Fibroblast of villous mesenchyme (primary cell): ENCODE data around the gene CD1E. TPM values are rescaled to one million over a fixed set of nuclear protein-coding genes. Genes with fewer than 3 reads are reported as not detected.
"Not testable (repeated sequence)": the region's sequence is repeated elsewhere in the genome, so short reads cannot be mapped to it uniquely, and the experiment has no call there.

Source experiments
- DNase-seq: peaks from one replicate; pipeline ENCODE4 v3.0.0-alpha.2; 2010; ENCODE audit warnings: low read depth
- H3K4me3 ChIP-seq: 2 replicates; pipeline ENCODE4 v1.5.1; 2011; ENCODE audit warnings: low read depth, mild to moderate bottlenecking, low read length
- CTCF ChIP-seq: IDR thresholded peaks from 2 replicates; pipeline ENCODE4 v1.5.1; 2012; ENCODE audit warnings: low read depth, mild to moderate bottlenecking, low read length; ENCODE audit not compliant: insufficient read depth
- total RNA-seq: library from RNA; depleted of rRNA; stranded (reverse); fragments of >200 nt; gene quantifications from 2 replicates; pipeline ENCODE4 v1.2.3, GENCODE V29; 2012

Gene CD1E
- total RNA-seq, 1 donor, result not detected

- DNase-seq, result no peak
- TF ChIP-seq CTCF, result no peak
- H3K4me3 ChIP-seq, result no peak overlapping the region
These were observed 19.0 kb upstream of the CD1E start for GRCh38 chr1:158334526-158335212.

- TF ChIP-seq CTCF, result no peak
- no peak for DNase-seq
- H3K4me3 ChIP-seq, result no peak overlapping the region
These were observed 18.5 kb upstream of the CD1E start for GRCh38 chr1:158335213-158335532.

- H3K4me3 ChIP-seq, DNase-seq: not testable (repeated sequence)
These were observed 17.3 kb upstream of the CD1E start for GRCh38 chr1:158336413-158336812.

GRCh38 chr1:158348946-158349345, 4.7 kb upstream of the CD1E start:
- not testable (repeated sequence) for DNase-seq, H3K4me3 ChIP-seq

- DNase-seq, result no peak
- no peak for TF ChIP-seq CTCF
- no peak overlapping the region for H3K4me3 ChIP-seq
These were observed 561 bp downstream of the CD1E start for GRCh38 chr1:158354255-158354654.

- DNase-seq, result no peak
- H3K4me3 ChIP-seq, result no peak overlapping the region
- TF ChIP-seq CTCF, result no peak
These were observed 2.1 kb downstream of the CD1E start for GRCh38 chr1:158355773-158356285.

- TF ChIP-seq CTCF, result no peak
- H3K4me3 ChIP-seq, result no peak overlapping the region
- no peak for DNase-seq
These were observed 2.9 kb downstream of the CD1E start for GRCh38 chr1:158356616-158357015.

- H3K4me3 ChIP-seq, result no peak overlapping the region
- DNase-seq, result no peak
- no peak for TF ChIP-seq CTCF
These were observed 3.7 kb downstream of the CD1E start for GRCh38 chr1:158357441-158357840.
